Suprapubic skin (tissue), 4 donors: Measurements from ENCODE around the gene LRRC45.

Experiments used
- CTCF ChIP-seq, 2 donors: fragments of 200-600 bp in 1 of 2; fragments of 450-650 bp in 1 of 2; sonication (generic) in 1 of 2; IDR thresholded peaks; one replicate each; pipeline ENCODE4 v1.5.1; 2016 to 2019; ENCODE audit warnings: antibody characterized with exemption in 2 of 2, mild to moderate bottlenecking in 1 of 2, moderate library complexity in 1 of 2
- EP300 ChIP-seq: sonication (generic); formaldehyde crosslinking; IDR thresholded peaks from one replicate; pipeline ENCODE4 v1.6.1; 2017; ENCODE audit warnings: antibody characterized with exemption
- POLR2A ChIP-seq, 2 donors: fragments of 450-650 bp; IDR thresholded peaks; one replicate each; pipeline ENCODE4 v1.6.1; 2017; ENCODE audit warnings: antibody characterized with exemption in 2 of 2, mild to moderate bottlenecking in 2 of 2, moderate library complexity in 2 of 2
- POLR2AphosphoS5 ChIP-seq, 3 donors: sonication (generic); formaldehyde crosslinking; IDR thresholded peaks; one replicate each; pipeline ENCODE4 v1.6.1; 2017; ENCODE audit warnings: antibody characterized with exemption in 3 of 3

- no peak for TF ChIP-seq POLR2A (IDR thresholded peaks at IDR 0.05)
- TF ChIP-seq EP300: no peak
- peak in 1 of 2 donors; percentile 23 for TF ChIP-seq CTCF (IDR thresholded peaks at IDR 0.05)
- no peak for TF ChIP-seq POLR2AphosphoS5 (IDR thresholded peaks at IDR 0.05)
These were observed 8.7 kb upstream of the LRRC45 start for GRCh38 chr17:82014432-82014831.
